ENCODE measurements around the gene LMX1A. TPM values are rescaled to one million over a fixed set of nuclear protein-coding genes. Genes with fewer than 3 reads are reported as not detected.

The LMX1A gene
- total RNA-seq, 4 donors from 2014 or later = 1.1 to 2.5 (median 1.8) TPM

GRCh38 chr1:165281207-165281901 lies 75.2 kb downstream of the LMX1A start:
- no peaks in the 10 kb centered on the region for H3K9me3 ChIP-seq
- TF ChIP-seq, protein P1, sequence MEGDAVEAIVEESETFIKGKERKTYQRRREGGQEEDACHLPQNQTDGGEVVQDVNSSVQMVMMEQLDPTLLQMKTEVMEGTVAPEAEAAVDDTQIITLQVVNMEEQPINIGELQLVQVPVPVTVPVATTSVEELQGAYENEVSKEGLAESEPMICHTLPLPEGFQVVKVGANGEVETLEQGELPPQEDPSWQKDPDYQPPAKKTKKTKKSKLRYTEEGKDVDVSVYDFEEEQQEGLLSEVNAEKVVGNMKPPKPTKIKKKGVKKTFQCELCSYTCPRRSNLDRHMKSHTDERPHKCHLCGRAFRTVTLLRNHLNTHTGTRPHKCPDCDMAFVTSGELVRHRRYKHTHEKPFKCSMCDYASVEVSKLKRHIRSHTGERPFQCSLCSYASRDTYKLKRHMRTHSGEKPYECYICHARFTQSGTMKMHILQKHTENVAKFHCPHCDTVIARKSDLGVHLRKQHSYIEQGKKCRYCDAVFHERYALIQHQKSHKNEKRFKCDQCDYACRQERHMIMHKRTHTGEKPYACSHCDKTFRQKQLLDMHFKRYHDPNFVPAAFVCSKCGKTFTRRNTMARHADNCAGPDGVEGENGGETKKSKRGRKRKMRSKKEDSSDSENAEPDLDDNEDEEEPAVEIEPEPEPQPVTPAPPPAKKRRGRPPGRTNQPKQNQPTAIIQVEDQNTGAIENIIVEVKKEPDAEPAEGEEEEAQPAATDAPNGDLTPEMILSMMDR (IDR thresholded peaks at IDR 0.05) = no peak
- no peak for TF ChIP-seq POLR2A (IDR thresholded peaks at IDR 0.05)
- no peak for DNase-seq
- no peaks in the 10 kb centered on the region for H3K4me1 ChIP-seq
- H3K36me3 ChIP-seq = no peaks in the 10 kb centered on the region
- H3K4me3 ChIP-seq = no peak overlapping the region
- H3K27me3 ChIP-seq = no peaks in the 10 kb centered on the region
- no peak overlapping the region for H3K27ac ChIP-seq

DNA sequence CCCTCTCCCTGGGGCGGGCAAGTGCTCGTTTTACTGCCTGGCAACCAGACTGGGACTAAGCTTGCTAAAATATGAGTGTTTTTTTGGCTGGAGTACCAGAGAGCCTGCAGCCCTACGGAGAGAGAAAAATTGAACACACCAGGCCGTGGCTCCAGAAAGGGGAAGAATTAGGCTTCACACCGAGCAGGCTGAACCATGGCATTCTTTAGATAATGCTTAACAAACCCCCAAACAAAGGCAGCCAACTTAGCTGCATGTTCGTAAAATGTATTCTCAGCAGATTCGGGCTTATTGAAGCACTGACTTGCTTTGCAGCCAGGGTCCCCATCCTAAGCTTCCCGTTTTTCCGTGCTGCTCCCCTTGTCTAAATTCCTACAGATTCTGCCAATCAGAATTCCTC lies 76.6 kb downstream of the LMX1A start:
- Histone ChIP-seq H3K27me3 (no peaks in the 10 kb centered on the region), H3K4me3 (no peak overlapping the region), H3K9me3 (no peaks in the 10 kb centered on the region), H3K36me3 (no peaks in the 10 kb centered on the region), H3K4me1 (no peaks in the 10 kb centered on the region), H3K27ac (no peak overlapping the region)
- TF ChIP-seq, protein P1 (IDR thresholded peaks at IDR 0.05) = no peak
- TF ChIP-seq POLR2A (IDR thresholded peaks at IDR 0.05) = no peak
- no peak for DNase-seq

GRCh38 chr1:165276314-165276713 lies 80.2 kb downstream of the LMX1A start:
- Histone ChIP-seq H3K27ac (no peak overlapping the region), H3K27me3 (no peaks in the 10 kb centered on the region), H3K36me3 (no peaks in the 10 kb centered on the region), H3K9me3 (no peaks in the 10 kb centered on the region), H3K4me1 (no peaks in the 10 kb centered on the region), H3K4me3 (no peak overlapping the region)
- DNase-seq = no peak
- no peak for TF ChIP-seq POLR2A (IDR thresholded peaks at IDR 0.05)
- TF ChIP-seq, protein P1 (IDR thresholded peaks at IDR 0.05) = no peak

DNA sequence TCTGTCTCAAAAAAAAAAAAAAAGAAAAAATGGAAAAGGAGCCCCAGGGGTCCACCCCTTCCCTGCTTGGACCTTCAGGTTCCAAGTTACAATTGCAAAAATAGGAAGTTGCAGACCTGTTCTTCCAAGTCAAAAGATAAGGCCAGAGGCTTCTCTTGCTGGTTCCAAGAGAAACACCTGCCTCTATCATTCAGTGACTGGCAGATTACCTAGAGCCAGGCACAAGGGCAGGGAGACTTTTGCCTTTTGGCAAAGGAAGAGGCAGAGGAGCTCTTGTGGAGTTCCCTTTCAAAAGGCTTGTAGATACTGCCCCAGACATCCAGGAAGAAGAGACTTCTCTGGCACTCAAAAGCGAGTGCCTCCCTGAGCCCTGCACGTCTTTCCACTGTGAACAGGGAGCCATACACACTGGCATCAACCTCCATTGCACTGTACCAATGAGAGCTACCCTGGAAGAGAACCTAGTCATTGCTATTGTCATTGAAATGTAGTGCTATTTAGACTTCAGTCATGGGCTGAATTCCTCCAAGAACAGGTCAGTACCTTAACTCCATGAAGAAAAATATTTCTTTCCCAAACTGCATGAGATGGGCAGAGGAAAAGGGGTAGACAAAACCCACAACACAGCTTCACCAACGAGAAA lies 91.2 kb downstream of the LMX1A start:
- H3K36me3 ChIP-seq = no peaks in the 10 kb centered on the region
- H3K27me3 ChIP-seq = no peaks in the 10 kb centered on the region
- H3K4me1 ChIP-seq = no peaks in the 10 kb centered on the region
- H3K4me3 ChIP-seq = no peak overlapping the region
- H3K9me3 ChIP-seq = no peaks in the 10 kb centered on the region
- no peak overlapping the region for H3K27ac ChIP-seq
- TF ChIP-seq POLR2A (IDR thresholded peaks at IDR 0.05) = no peak
- TF ChIP-seq, protein P1 (IDR thresholded peaks at IDR 0.05) = no peak
- DNase-seq = no peak

DNA sequence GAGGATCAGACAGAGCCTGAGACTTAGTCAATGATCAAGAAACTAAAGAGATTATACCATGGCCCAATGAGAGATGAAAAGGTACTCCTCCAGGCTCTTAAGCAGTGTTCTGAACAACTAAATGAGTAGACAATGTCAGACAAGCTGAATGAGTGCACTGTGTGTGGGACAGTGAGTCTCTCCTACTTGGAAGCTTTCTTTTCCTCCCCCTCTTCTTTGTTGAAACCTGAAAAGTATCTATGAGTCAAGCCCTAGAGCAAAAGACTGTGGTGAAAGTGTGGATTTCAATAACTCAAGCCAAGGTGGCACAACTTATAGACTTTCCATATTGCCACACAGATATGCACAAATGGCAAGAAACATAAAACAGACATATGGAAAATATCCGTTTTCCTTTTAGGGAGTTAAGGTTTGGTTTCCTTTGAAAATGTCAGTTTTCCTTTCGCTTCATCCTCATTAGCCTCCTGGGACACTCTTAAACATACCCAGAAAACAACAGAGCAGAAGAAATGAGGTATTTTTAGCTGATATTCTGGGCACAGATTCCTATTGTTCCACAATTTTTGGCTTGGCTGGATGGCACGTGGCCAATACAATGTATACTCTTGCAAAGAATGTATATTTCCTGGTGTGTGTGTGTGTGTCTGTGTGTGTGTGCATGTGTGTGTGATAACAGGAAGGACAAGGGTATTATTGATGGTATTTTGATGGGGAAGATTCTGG lies 96.6 kb downstream of the LMX1A start:
- TF ChIP-seq POLR2A (IDR thresholded peaks at IDR 0.05) = no peak
- TF ChIP-seq, protein P1 (IDR thresholded peaks at IDR 0.05) = no peak

More for the DNA sequence above, 96.6 kb downstream of the LMX1A start:
- no peaks in the 10 kb centered on the region for H3K4me1 ChIP-seq
- no peak overlapping the region for H3K4me3 ChIP-seq
- no peak overlapping the region for H3K27ac ChIP-seq
- no peaks in the 10 kb centered on the region for H3K36me3 ChIP-seq
- no peak for DNase-seq
- H3K27me3 ChIP-seq = no peaks in the 10 kb centered on the region
- H3K9me3 ChIP-seq = no peaks in the 10 kb centered on the region

All from Peyer's patch (tissue), 4 donors.